Left ventricle myocardium inferior (tissue), 1 donor: ENCODE data around the gene SLC24A3. TPM values are rescaled to one million over a fixed set of nuclear protein-coding genes. Genes with fewer than 3 reads are reported as not detected.
A peak's percentile ranks its signal among the peaks of the same experiment; 100 is the strongest.

Source experiments
- DNase-seq: peaks from one replicate; pipeline ENCODE4 v3.0.0-alpha.2; 2020
- H3K27ac ChIP-seq: fragments of 200-600 bp; replicated peaks from 2 replicates; pipeline ENCODE4 v1.8.0; 2021
- H3K27me3 ChIP-seq: fragments of 200-600 bp; 2 replicates; pipeline ENCODE4 v1.8.0; 2021; ENCODE audit warnings: low read depth
- H3K36me3 ChIP-seq: fragments of 200-600 bp; 2 replicates; pipeline ENCODE4 v1.8.0; 2021
- H3K4me1 ChIP-seq: fragments of 200-600 bp; 2 replicates; pipeline ENCODE4 v1.8.0; 2021
- H3K4me3 ChIP-seq: fragments of 200-600 bp; 2 replicates; pipeline ENCODE4 v1.8.0; 2021; ENCODE audit warnings: mild to moderate bottlenecking, moderate library complexity
- H3K9me3 ChIP-seq: fragments of 200-600 bp; replicated peaks from 2 replicates; pipeline ENCODE4 v1.8.0; 2021
- intact Hi-C: fragments of 100-400 bp; cut with micrococcal nuclease; formaldehyde crosslinking; loops from one replicate; pipeline ENCODE4 v1.11.0; 2022
- total RNA-seq: library from RNA; stranded (reverse); fragmentation: NEBNext Ultra II Directional; extraction: Animal tissue kit (Norgen Biotek cat#: 25700); gene quantifications from one replicate; pipeline ENCODE4 v1.2.1, GENCODE V29; 2021
- TF ChIP-seq, protein P1 (sequence below): fragments of 200-600 bp; IDR thresholded peaks from 2 replicates; pipeline ENCODE4 v1.8.0; 2021; ENCODE audit warnings: antibody characterized with exemption, mild to moderate bottlenecking, borderline replicate concordance
- donor health status: DM: no; HTN: yes; CAD: no; lungs with severe emphysema.

The SLC24A3 gene
- total RNA-seq, 1 donor from 2014 or later: 1.3 TPM

- H3K9me3 ChIP-seq: no peaks in the 10 kb centered on the region
- intact Hi-C loops: no loop called here
- peak overlapping the region; percentile 20 for H3K27ac ChIP-seq
- DNase-seq: no peak
- H3K4me3 ChIP-seq: no peak overlapping the region
- H3K27me3 ChIP-seq: no peaks in the 10 kb centered on the region
- peaks cover 34% of the 10 kb centered on the region for H3K4me1 ChIP-seq
- TF ChIP-seq, protein P1, sequence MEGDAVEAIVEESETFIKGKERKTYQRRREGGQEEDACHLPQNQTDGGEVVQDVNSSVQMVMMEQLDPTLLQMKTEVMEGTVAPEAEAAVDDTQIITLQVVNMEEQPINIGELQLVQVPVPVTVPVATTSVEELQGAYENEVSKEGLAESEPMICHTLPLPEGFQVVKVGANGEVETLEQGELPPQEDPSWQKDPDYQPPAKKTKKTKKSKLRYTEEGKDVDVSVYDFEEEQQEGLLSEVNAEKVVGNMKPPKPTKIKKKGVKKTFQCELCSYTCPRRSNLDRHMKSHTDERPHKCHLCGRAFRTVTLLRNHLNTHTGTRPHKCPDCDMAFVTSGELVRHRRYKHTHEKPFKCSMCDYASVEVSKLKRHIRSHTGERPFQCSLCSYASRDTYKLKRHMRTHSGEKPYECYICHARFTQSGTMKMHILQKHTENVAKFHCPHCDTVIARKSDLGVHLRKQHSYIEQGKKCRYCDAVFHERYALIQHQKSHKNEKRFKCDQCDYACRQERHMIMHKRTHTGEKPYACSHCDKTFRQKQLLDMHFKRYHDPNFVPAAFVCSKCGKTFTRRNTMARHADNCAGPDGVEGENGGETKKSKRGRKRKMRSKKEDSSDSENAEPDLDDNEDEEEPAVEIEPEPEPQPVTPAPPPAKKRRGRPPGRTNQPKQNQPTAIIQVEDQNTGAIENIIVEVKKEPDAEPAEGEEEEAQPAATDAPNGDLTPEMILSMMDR: no peak
- no peaks in the 10 kb centered on the region for H3K36me3 ChIP-seq
Measured at GRCh38 chr20:19695081-19695480, 482.6 kb downstream of the SLC24A3 start.

- intact Hi-C loops: no loop called here
- peaks cover 26% of the 10 kb centered on the region for H3K4me1 ChIP-seq
- TF ChIP-seq, protein P1: no peak
- H3K27ac ChIP-seq: no peak overlapping the region
- no peak overlapping the region for H3K4me3 ChIP-seq
- DNase-seq: no peak
- no peaks in the 10 kb centered on the region for H3K9me3 ChIP-seq
- H3K36me3 ChIP-seq: no peaks in the 10 kb centered on the region
- no peaks in the 10 kb centered on the region for H3K27me3 ChIP-seq
Measured at GRCh38 chr20:19696620-19697019, 484.2 kb downstream of the SLC24A3 start.

DNA sequence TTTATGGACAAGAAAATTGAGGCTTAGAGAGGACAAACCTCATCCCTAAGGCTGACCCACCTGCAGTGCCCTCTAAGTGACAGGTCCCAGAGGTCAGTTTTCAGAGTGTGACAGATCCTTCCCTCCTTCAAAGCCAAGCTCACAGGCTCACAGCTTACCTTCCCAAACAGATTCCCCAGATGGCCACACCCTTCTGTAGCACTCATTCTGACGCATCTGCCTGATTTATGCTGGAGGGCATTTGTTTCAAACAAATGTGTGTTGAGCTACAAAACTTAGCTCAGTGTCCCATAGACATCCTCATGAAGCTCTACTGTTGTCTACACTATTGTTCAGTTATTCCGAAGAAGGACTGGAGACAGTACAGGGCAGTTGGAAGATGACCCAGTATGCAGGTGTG is 485.0 kb downstream of the SLC24A3 start:
- H3K36me3 ChIP-seq: no peaks in the 10 kb centered on the region
- TF ChIP-seq, protein P1: no peak
- H3K4me3 ChIP-seq: no peak overlapping the region
- DNase-seq: no peak
- intact Hi-C loops: no loop called here
- no peaks in the 10 kb centered on the region for H3K27me3 ChIP-seq
- peaks cover 22% of the 10 kb centered on the region for H3K4me1 ChIP-seq
- no peak overlapping the region for H3K27ac ChIP-seq
- peaks cover 5% of the 10 kb centered on the region for H3K9me3 ChIP-seq

DNA sequence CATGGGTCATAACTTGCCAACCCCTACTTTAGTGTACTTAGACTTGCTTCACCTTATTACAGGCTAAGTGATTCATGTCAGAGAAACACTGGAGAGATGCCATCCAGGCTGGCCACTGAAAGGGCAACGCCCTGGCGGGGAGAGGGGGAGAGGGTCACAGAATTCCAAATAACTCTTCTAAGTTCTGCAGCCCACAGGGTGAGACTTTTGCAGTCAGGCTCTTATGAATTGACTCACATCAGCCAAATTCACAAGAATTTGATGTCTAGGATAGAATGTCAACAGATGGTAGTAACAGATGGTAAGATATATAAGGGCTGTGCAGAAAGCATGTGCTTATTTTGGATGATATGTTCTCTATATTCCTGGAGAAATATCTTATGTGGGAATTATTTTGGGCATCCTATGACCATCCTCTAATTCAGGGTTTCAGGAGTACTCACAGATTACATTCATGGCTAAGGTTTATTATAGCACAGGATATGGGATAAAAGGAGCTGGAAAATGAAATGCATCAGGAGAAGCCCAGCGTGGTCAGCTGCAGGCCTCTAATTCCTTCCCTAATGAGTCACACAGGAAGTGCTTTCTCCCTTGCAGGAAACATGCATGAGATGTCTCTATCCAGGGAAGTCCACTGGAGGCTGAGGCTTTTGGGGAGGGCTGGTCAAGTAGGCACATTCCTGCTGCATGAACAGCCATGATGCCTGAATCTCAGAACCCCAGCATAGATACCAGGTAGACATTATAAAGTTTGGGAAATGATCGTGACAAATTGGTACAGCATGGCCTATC is 486.9 kb downstream of the SLC24A3 start:
- peaks cover 13% of the 10 kb centered on the region for H3K4me1 ChIP-seq
- no peak overlapping the region for H3K27ac ChIP-seq
- TF ChIP-seq, protein P1: no peak
- no peak overlapping the region for H3K4me3 ChIP-seq
- no peaks in the 10 kb centered on the region for H3K36me3 ChIP-seq
- DNase-seq: no peak
- intact Hi-C loops: no loop called here
- H3K27me3 ChIP-seq: no peaks in the 10 kb centered on the region
- peaks cover 14% of the 10 kb centered on the region for H3K9me3 ChIP-seq

- no peaks in the 10 kb centered on the region for H3K36me3 ChIP-seq
- TF ChIP-seq, protein P1: no peak
Measured at GRCh38 chr20:19701429-19701828, 489.0 kb downstream of the SLC24A3 start.

More at GRCh38 chr20:19701429-19701828, 489.0 kb downstream of the SLC24A3 start:
- intact Hi-C loops: no loop called here
- Histone ChIP-seq H3K4me1 (no peaks in the 10 kb centered on the region), H3K27ac (no peak overlapping the region), H3K9me3 (peaks cover 14% of the 10 kb centered on the region), H3K4me3 (no peak overlapping the region), H3K27me3 (no peaks in the 10 kb centered on the region)
- no peak for DNase-seq
